Left lung (tissue), 10 donors: ENCODE measurements around the gene TCP10L. TPM values are rescaled to one million over a fixed set of nuclear protein-coding genes. Genes with fewer than 3 reads are reported as not detected.

ENCODE experiments used
- ATAC-seq: fragments of 200-7000 bp; cut with Tn5 transposase; one replicate; pipeline ENCODE4 v1.9.1; 2020; ENCODE audit warnings: moderate library complexity
- DNase-seq, 4 donors: peaks; one replicate each; pipeline ENCODE4 v3.0.0-alpha.2; 2013 to 2020
- H3K27ac ChIP-seq, 2 donors: fragments of 200-600 bp; sonication (generic) in 1 of 2; one replicate each; pipeline versions ENCODE4 v1.5.0 to v1.8.0; 2020 to 2021
- H3K27me3 ChIP-seq, 2 donors: fragments of 200-600 bp; sonication (generic) in 1 of 2; one replicate each; pipeline versions ENCODE4 v1.5.0 to v1.8.0; 2020 to 2021
- H3K36me3 ChIP-seq, 2 donors: fragments of 200-600 bp; sonication (generic) in 1 of 2; one replicate each; pipeline versions ENCODE4 v1.5.0 to v1.8.0; 2020 to 2021
- H3K4me1 ChIP-seq, 2 donors: fragments of 200-600 bp; one replicate each; pipeline ENCODE4 v1.8.0; 2021
- H3K4me3 ChIP-seq, 2 donors: fragments of 200-600 bp; sonication (generic) in 1 of 2; one replicate each; pipeline versions ENCODE4 v1.5.0 to v1.8.0; 2020 to 2021; ENCODE audit warnings: mild to moderate bottlenecking in 1 of 2
- H3K9me3 ChIP-seq, 2 donors: fragments of 200-600 bp; sonication (generic) in 1 of 2; one replicate each; pipeline versions ENCODE4 v1.5.0 to v1.8.0; 2020 to 2021
- CTCF ChIP-seq, 2 donors: fragments of 200-600 bp; sonication (generic) in 1 of 2; IDR thresholded peaks; one replicate each; pipeline versions ENCODE4 v1.5.0 to v1.8.0; 2021; ENCODE audit warnings: antibody characterized with exemption in 2 of 2
- intact Hi-C, 2 donors: fragments of 100-400 bp; cut with DNase I; formaldehyde crosslinking; loops; one replicate each; pipeline versions ENCODE4 v1.11.2 to v1.14.2; 2022
- polyA plus RNA-seq, 6 donors: library from polyadenylated mRNA; unstranded; fragments of 120-200 nt; gene quantifications; one replicate each; pipeline ENCODE4 v1.2.1, GENCODE V29; 2013; ENCODE audit not compliant: insufficient read length in 6 of 6
- total RNA-seq, 2 donors: library from RNA; stranded (reverse); fragmentation: NEBNext Ultra II Directional; extraction: Animal tissue kit (Norgen Biotek cat#: 25700); gene quantifications; one replicate each; pipeline ENCODE4 v1.2.1, GENCODE V29; 2021
- donor health status: DM: no; HTN: yes; CAD: no.
- donor health status: DM: no; HTN: no; CAD: no.

Gene TCP10L
- total and polyA plus RNA-seq, 8 donors = 0.43 to 1.5 (median 0.69) TPM

DNA sequence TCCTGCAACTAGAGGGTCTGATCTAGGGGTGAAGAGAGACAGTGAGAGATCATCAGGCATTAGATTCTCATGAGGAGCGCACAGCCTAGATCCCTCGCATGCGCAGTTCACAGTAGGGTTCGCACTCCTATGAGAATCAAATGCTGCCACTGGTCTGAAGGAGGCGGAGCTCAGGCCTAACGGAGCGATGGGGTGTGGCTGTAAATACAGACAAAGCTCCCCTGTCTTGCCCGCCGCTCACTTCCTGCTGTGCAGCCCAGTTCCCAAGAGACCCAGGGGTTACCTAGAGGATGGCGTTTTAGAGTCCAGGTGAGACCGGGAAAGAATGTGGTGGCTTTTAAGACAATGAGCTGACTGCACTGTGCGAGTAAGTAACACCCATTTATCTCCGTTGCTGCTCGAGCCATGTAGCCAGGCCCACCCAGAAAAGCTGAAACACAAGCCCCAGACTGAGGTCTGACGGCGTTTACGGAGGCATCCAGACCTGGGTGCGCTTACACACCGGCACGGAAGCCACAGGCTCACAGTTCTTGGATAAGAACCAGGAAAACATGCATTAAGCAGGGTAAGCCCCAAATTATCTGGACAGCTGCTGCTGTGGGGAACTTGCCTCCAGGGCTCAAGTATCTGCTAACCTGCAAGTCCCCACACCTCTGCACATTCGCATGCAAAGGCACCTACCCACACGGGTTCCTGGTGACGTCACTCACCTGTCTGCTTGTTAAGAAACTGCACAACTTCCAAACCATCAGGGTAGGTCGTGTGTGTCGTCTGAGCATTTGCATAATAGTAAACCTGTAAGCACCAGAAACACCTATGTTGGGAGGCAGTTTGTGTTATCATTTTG, 12.5 kb downstream of the TCP10L start:
- Histone ChIP-seq H3K27ac (no peak overlapping the region), H3K27me3 (peaks cover 0 to 5% of the 10 kb centered on the region in 2 donors), H3K4me3 (no peak overlapping the region), H3K36me3 (no peaks in the 10 kb centered on the region), H3K9me3 (no peaks in the 10 kb centered on the region), H3K4me1 (peaks cover 0 to 16% of the 10 kb centered on the region in 2 donors)
- intact Hi-C loops = no loop called here
- DNase-seq = no peak
- no peak for ATAC-seq
- no peak for TF ChIP-seq CTCF (IDR thresholded peaks at IDR 0.05)

DNA sequence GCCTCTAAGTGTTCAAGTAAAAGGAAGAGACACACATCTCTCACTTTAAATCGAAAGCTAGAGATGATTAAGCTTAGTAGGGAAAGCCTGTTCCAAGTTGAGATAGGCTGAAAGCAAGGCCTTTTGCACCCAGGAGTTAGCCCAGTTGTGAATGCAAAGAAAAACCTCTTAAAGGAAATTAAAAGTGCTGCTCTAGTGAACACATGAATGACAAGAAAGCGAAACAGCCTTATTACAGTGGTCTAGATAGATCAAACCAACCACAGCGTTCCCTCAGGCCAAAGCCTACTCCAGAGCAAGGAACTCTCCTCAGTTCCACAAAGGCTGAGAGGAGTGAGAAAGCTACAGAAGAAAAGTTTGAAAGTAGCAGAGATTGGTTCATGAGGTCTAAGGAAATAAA, 14.9 kb downstream of the TCP10L start:
- intact Hi-C loops = no loop called here
- Histone ChIP-seq H3K36me3 (no peaks in the 10 kb centered on the region), H3K27ac (no peak overlapping the region), H3K27me3 (peaks cover 0 to 5% of the 10 kb centered on the region in 2 donors), H3K4me3 (no peak overlapping the region), H3K4me1 (peaks cover 0 to 16% of the 10 kb centered on the region in 2 donors), H3K9me3 (no peaks in the 10 kb centered on the region)
- ATAC-seq (no peak), DNase-seq (no peak)
- TF ChIP-seq CTCF (IDR thresholded peaks at IDR 0.05) = no peak

- TF ChIP-seq CTCF (IDR thresholded peaks at IDR 0.05) = peak; percentile 77 to 81
- H3K9me3 ChIP-seq = peaks cover 0 to 4% of the 10 kb centered on the region in 2 donors
- no peaks in the 10 kb centered on the region for H3K36me3 ChIP-seq
- peak; percentile 97 for ATAC-seq
- intact Hi-C loops = no loop called here
- peaks cover 0 to 16% of the 10 kb centered on the region in 2 donors for H3K4me1 ChIP-seq
- DNase-seq = peak; percentile 72 to 91 (median 82)
- H3K4me3 ChIP-seq = peak overlapping the region; percentile 49
- peaks cover 0 to 5% of the 10 kb centered on the region in 2 donors for H3K27me3 ChIP-seq
- H3K27ac ChIP-seq = peak overlapping the region; percentile 78 to 87
These were observed 15.8 kb downstream of the TCP10L start for GRCh38 chr21:32569261-32570230.

DNA sequence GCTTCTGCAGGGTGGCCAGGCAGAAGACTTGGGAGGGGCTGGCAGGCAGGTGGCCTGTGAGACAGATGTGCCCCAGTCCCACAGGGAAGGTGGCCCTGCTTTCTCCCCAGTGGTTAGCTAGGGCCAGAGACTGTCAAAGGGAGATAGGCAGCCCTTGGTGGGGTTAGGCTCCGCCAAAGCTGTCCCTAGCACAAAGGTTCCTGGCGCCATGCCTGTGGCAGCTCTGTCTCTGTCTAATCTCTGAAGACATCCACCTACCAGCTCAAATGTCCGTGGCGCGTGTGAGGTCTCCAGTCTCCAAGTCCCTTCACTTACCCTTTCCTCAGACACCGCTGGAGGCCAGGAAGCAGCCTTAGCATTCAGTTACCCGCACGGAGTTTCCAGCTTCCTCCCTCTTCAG, 17.7 kb downstream of the TCP10L start:
- ATAC-seq = no peak
- intact Hi-C loops = no loop called here
- no peak overlapping the region for H3K4me3 ChIP-seq

More for the DNA sequence above, 17.7 kb downstream of the TCP10L start:
- TF ChIP-seq CTCF (IDR thresholded peaks at IDR 0.05) = no peak
- peaks cover 0 to 2% of the 10 kb centered on the region in 2 donors for H3K27me3 ChIP-seq
- H3K27ac ChIP-seq = no peak overlapping the region
- no peaks in the 10 kb centered on the region for H3K36me3 ChIP-seq
- peaks cover 0 to 16% of the 10 kb centered on the region in 2 donors for H3K4me1 ChIP-seq
- DNase-seq = no peak
- H3K9me3 ChIP-seq = peaks cover 0 to 6% of the 10 kb centered on the region in 2 donors
